Measurements from ENCODE around the gene GGCX.

GGCX gene

DNA sequence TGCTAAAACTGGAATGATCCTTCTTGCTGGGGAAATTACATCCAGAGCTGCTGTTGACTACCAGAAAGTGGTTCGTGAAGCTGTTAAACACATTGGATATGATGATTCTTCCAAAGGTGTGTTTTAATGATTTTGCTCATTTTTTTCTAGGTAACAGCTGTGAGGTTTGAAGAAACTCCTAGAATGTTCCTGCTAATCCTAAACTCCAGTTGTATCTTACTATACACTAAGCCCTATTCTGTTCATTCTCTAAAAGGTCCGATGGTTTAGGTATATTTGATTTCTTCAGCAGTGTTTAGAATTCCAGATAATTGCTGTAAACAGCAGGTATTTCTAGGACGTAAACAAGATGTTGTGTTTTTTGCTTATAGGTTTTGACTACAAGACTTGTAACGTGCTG is 20.0 kb downstream of the GGCX start:
- peak overlapping the region; percentile 69 for H3K4me3 ChIP-seq (ENCODE audit: low read length)
- no peak for DNase-seq (ENCODE audit: low read depth)
- no peak for TF ChIP-seq CTCF (IDR thresholded peaks at IDR 0.05; ENCODE audit: insufficient read depth, low read depth, low read length, missing control alignments)

- no peak for DNase-seq (ENCODE audit: low read depth)
- peak overlapping the region; percentile 69 for H3K4me3 ChIP-seq (ENCODE audit: low read length)
- TF ChIP-seq CTCF (IDR thresholded peaks at IDR 0.05; ENCODE audit: insufficient read depth, low read depth, low read length, missing control alignments): no peak
Observed at GRCh38 chr2:85540133-85540648, 21.1 kb downstream of the GGCX start.

- TF ChIP-seq CTCF (IDR thresholded peaks at IDR 0.05; ENCODE audit: insufficient read depth, low read depth, low read length, missing control alignments): no peak
- peak; percentile 56 for DNase-seq (ENCODE audit: low read depth)
Observed at GRCh38 chr2:85539361-85540132, 21.7 kb downstream of the GGCX start.

DNA sequence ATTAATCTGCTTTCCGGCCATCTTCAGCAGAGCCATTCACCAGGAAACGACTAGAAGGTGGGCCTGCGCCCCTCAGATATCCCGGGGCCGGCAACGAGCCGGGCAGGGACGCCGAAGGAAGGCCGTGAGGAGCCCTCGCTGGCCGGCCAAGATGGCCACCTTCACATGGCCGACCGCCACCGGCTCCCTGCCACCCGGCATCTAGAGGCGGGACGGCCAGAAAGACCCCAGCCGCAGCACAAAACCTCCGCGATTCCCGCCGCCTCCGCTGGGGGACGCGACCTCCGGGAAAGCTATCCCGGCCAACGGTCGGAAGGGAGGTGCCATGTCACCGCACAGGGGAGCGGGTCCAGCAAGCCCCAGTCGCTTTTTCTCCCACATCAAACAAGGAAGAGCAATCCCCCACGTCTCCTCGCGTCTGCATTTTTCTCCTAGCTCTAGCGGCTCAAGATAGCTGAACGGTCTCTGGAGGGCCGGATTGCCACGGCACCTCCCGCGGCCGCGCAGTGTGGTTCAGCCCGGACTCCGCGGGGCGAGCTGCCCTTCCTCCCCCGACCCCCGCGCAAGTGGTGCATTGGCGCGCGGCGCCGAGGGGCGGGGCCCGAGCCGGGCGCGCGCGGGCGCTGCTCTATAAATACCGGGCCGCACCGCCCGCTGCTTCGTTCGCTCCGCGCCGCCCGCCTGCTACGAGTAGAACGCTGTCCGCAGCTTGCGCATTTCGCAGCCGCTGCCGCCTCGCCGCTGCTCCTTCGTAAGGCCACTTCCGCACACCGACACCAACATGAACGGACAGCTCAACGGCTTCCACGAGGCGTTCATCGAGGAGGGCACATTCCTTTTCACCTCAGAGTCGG is 22.6 kb downstream of the GGCX start, which contains the start of gene MAT2A:
MAT2A (plus strand) TSS at position 662 of the 854 bp plus-strand sequence; CDS start at position 782, 120 bp downstream.
- H3K4me3 ChIP-seq (ENCODE audit: low read length): peak within 1 kb of the TSS; percentile 69
- TF ChIP-seq CTCF (IDR thresholded peaks at IDR 0.05; ENCODE audit: insufficient read depth, low read depth, low read length, missing control alignments): peak; percentile 32
- peak; percentile 75 for DNase-seq (ENCODE audit: low read depth)

More at GRCh38 chr2:85539361-85540132, 21.7 kb downstream of the GGCX start:
- H3K4me3 ChIP-seq (ENCODE audit: low read length): peak overlapping the region; percentile 69

- DNase-seq (ENCODE audit: low read depth): peak; percentile 46
- H3K4me3 ChIP-seq (ENCODE audit: low read length): peak overlapping the region; percentile 69
- no peak for TF ChIP-seq CTCF (IDR thresholded peaks at IDR 0.05; ENCODE audit: insufficient read depth, low read depth, low read length, missing control alignments)
Observed at GRCh38 chr2:85537600-85538506, 23.4 kb downstream of the GGCX start.

- no peak for TF ChIP-seq CTCF (IDR thresholded peaks at IDR 0.05; ENCODE audit: insufficient read depth, low read depth, low read length, missing control alignments)
- DNase-seq (ENCODE audit: low read depth): peak; percentile 49
- no peak overlapping the region for H3K4me3 ChIP-seq (ENCODE audit: low read length)
Observed at GRCh38 chr2:85536479-85536878, 24.8 kb downstream of the GGCX start.

Data from epithelial cell of esophagus (primary cell).